Measurements from ENCODE around the gene BTBD2. TPM values are rescaled to one million over a fixed set of nuclear protein-coding genes. Genes with fewer than 3 reads are reported as not detected.

Gene BTBD2
- 50.1 and 56.1 TPM in 2 replicates for total RNA-seq

DNA sequence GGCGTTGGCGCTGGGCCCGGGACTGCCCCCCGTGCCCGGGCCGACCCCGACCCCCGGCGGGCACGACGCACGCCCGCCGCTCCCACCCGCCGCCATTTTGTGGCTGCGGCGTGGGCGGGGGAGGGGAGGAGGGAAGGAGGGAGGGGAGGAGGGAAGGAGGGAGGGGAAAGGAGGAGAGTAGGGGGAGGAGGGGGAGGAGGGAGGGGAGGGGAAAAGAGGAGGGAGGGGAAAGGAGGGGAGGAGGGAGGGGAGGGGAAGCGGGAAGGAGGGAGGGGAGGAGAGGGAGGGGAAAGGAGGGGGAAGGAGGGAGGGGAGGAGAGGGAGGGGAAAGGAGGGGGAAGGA lies at the start of gene BTBD2:
Gene BTBD2, minus strand, starts transcription at position 107 of the 343 bp plus-strand sequence. Its CDS starts 11 bp downstream, at position 96.
- intact Hi-C loops (cut with micrococcal nuclease), result loop anchor here (5.0 kb wide), 3 partner anchors 37 to 137 kb away; partner anchors contain the start of genes AP3D1 and MKNK2

DNA sequence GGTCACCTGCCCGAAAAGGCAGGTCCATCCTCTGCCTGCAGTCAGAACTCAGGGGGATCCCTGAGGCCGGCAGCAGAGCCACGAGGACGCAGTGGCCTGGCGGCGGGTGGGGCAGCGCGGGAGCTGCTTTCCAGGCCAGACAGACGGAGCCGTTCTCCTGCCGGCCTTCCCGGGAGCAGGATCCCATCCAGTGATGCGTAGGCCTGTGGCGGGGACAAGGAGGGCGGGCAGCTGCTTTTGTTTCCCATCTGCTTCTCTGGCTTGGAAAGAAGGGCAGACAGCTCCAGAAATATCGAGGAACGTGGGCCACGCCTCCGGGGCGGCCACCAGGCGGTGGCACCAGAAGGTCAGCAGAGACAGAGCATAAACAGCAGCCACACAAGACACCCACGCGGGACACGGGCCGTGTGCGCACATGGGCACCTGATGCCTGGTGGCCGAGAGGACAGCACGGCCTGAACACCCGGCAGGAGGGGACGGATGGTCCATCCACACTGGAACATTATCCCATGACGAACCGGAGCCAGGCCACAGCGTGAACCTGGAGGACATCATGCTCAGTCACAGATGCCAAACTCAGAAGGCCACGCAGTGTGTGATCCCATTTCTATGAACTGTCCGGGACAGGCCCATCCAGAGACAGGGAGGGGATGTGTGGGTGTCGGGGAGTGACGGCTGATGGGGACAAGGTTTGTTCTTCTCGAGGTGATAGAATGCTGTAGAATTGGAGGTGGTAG lies 49.4 kb upstream of the BTBD2 start:
- intact Hi-C loops (cut with micrococcal nuclease), result no loop called here

DNA sequence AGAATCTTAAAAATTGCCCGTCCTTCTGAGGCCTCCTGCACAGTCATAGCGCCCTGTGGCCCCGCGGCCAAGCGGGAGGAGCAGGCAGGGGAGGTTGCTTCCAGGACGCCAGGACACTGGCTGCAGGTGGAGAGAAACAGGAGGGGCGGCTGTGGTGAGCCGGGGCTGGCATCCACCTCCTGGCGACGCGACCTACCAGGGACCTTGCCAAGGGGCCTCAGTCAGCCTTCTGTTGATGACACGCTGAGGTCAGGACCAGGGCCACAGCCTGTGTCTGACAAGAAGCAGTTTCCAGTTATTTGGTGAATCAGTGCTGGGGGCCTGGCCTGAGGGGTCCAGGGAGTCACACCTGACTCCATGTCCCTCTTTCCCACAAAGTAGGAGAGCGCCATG lies 48.9 kb upstream of the BTBD2 start:
- intact Hi-C loops (cut with micrococcal nuclease), result no loop called here

DNA sequence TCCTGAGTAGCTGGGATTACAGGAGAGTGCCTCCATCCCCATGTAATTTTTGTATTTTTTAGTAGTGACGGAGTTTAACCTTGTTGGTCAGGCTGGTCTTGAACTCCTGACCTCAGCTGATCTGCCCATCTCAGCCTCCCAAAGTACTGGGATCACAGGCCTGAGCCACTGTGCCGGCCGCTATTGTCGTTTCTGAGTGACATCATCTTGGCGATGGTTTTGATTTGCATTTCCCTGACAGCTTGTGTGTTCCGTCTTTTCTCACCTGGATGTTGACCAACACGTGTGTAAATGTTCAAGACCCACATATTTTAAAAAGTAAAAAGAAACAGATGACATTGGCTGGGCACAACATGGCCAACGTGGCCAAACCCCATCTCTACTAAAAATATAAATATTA lies 48.3 kb upstream of the BTBD2 start:
- intact Hi-C loops (cut with micrococcal nuclease), result no loop called here

GRCh38 chr19:2062770-2063169 lies 47.3 kb upstream of the BTBD2 start:
- intact Hi-C loops (cut with micrococcal nuclease), result no loop called here

DNA sequence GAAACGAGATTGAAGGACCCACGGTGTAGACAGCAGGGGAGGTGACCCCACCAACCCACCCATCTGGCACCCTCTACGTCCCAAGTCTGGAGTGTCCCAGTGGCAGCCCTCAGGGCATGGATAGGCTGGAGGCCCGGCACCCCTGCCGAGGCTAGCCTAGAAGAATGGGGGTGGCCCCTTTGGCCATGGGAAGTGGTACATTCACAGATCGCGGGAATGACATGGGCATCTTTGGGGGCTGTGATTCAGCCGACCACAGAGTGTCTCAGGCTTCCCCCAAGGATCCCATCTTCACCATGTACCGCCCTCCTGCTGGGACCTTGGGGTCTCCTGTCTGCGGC lies 46.8 kb upstream of the BTBD2 start:
- intact Hi-C loops (cut with micrococcal nuclease), result no loop called here

GRCh38 chr19:2061495-2062388 lies 46.2 kb upstream of the BTBD2 start:
- intact Hi-C loops (cut with micrococcal nuclease), result loop anchor here (1.0 to 2.0 kb wide), 2 partner anchors 10 to 35 kb away; partner anchors contain the start of genes IZUMO4, MKNK2 and MOB3A

DNA sequence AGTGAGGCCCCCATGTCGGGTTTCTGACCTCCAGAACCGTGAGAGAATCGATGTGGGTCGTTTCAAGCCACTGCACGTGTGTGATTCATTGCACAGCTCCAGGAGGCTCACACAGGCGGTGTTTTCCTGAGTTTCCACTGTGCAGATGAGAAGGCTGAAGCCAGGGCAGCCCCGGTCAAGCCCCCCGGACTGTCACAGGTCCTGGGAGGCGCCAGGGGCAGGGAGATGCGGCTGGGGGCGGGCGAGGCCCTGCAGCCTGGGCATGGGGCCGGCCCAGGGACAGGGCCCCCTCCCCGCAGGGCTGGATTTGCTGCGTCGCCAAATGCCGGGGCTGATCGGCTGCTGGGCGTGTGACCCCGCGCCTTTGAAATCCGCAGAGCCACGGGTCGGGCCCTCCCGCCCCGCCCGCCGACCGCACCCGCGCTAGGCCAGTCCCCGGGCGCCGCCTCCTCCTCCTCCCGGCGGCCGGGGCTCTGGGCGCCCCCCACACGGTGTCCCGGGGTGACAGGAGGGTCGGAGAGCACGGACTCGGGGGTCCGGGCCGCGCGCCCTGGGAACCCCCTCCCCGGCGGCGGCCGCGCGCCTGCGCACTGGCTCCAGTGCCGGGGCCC lies 45.5 kb upstream of the BTBD2 start:
- intact Hi-C loops (cut with micrococcal nuclease), result loop anchor here (1.0 to 2.0 kb wide), 2 partner anchors 10 to 36 kb away; partner anchors contain the start of genes IZUMO4, MKNK2 and MOB3A

- intact Hi-C loops (cut with micrococcal nuclease), result loop anchor here (2.0 kb wide), 1 partner anchor 37 kb away; the partner anchor contains the start of genes IZUMO4 and MOB3A
Observed at GRCh38 chr19:2059422-2060201, 44.1 kb upstream of the BTBD2 start.

DNA sequence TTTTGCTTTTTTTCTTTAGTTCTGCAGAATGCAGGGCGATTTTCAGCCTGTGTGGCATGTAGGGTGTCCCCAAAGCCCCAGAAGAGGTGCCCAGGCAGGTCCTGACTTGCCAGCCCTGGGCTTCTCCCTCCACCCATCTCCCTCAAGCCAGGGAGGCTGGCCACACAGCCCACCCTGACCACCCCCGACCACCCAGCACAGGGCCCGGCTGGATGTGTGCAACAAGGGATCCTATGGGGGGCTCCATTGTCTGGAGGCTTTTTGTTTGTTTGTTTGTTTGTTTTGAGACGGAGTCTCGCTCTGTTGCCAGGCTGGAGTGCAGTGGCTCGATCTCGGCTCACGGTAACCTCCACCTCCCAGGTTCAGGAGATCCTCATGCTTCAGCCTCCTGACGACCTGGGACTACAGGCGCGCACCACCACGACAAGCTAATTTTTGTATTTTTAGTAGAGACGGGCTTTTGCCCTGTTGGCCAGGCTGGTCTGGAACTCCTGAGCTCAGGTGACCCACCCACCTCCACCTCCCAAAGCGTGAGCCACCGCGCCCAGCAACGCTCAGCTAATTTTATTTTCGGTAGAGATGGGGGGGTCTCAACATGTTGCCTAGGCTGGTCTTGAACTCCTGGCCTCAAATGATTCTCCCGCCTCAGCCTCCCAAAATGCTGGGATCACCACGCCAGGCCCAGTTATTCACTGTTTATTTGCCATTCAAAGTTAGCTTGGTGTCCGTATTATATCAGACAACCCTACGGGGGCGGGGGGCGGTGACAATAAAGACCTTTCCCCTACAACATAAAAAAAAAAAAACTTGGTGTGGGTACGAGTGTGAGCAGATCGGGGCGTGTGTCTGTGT lies 43.3 kb upstream of the BTBD2 start:
- intact Hi-C loops (cut with micrococcal nuclease), result no loop called here

- intact Hi-C loops (cut with micrococcal nuclease), result no loop called here
Observed at GRCh38 chr19:2057484-2058469, 42.3 kb upstream of the BTBD2 start.

DNA sequence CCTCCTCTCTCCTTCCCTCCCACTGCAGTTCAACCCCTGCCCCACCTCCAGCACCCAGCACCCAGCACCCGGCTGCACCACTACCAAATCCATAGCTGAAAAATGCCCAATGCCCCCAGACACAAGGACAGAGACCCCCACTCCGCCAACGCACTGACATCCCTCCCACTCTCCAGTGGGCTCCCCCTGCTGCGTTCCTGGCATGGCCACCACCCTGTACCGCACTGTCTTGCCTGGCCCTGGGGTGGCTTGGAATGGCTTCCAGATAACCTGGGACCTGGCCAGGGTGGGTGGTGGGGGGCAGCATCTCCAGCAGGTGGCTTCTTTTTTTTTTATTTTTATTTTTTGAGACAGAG lies 41.3 kb upstream of the BTBD2 start:
- intact Hi-C loops (cut with micrococcal nuclease), result no loop called here

DNA sequence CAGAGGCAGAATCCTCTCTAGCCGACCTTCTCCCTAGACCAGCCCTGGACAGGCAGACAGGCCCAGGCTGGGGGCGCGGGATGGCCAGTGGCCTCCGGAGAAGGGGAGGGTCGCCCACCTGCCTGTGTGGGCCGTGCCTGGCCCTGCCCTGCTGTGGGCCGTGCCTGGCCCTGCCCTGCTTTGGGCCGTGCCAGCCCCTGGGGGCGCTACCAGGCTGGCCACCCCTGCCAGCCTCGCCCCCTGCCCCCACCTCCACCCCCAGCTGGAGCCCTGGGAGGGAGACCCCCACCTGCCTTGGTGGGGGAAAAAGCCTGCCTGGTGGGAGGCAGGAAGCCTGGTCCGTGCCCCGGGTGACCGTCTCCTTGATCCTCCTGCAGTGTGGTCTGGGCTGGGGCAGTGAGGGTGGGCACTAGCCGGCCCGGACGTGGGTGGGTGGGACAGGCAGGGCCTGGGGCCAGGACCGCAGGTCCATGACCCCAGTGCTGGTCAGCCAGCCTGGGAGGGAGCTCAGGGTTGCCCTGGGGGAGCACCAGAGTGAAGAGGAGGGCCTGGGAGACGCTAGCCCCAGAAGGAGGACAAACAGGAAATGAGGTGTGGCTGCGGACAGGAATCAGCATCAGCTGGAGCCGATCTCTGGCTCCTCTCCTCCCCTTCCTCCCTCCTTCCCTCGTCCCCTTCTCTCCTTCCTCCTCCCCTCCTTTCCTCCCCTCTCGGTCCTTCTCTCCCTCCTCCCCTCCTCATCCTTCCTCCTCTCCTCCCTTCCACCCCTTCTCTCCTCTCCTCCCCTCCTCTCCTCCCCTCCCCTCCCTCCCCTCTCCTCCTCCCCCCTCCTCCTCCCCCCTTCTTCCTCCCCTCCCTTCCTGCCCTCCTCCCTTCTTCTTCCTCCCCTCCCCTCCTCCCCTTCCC lies 40.7 kb upstream of the BTBD2 start:
- intact Hi-C loops (cut with micrococcal nuclease), result no loop called here

DNA sequence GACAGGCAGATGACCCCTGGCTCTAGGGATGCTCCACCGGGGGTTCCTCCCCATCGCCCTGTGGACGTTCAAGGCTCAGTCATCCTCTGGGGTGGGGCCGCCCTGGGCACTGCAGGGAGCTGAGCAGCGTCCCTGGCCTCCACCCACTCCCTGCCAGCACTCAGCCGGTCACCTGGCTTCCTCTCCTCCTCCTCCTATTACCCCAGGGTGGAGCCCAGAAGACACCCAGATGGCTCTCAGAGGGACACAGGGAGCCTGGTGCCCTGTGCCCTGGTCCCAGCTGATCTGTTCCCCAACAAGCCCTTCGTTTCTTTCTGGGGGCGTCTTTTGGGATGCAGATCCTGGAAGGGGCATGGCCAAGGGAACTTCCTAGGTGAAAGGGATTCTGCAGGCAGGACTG lies 39.2 kb upstream of the BTBD2 start:
- intact Hi-C loops (cut with micrococcal nuclease), result loop anchor here (5.0 kb wide), 1 partner anchor 37 kb away; the partner anchor contains the start of gene BTBD2

DNA sequence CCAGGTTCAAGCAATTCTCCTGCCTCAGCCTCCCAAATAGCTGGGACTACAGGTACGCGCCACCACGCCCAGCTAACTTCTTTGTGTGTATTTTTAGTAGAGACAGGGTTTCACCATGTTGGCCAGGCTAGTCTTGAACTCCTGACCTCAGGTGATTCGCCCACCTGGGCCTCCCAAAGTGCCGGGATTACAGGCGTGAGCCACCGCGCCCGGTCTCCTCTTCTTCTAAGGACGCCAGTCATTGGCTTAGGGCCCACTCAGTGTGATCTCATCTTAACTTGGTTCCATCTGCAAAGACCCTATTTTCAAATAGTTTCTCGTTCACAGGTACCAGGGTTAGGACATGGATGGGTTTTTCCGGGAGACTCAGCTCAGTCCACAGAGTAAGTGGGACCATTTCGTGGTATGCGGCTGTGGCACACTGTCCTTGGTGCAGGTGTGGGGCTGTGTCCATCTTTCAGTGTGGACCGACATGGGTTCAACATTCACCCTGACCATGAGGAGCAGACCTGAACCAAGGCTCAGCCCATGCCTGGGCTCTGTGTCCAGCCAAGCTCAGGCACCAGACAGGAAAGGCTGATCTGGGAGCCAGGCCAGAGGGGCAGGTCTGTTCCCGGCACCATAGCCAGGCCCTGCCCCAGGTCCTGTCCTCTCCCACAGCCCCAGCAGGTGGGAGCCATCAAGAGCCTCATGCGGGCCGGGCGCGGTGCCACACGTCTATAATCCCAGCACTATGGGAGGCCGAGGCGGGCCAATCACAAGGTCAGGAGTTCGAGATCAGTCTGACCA lies 38.3 kb upstream of the BTBD2 start:
- intact Hi-C loops (cut with micrococcal nuclease), result loop anchor here (5.0 kb wide), 1 partner anchor 36 kb away; the partner anchor contains the start of gene BTBD2

DNA sequence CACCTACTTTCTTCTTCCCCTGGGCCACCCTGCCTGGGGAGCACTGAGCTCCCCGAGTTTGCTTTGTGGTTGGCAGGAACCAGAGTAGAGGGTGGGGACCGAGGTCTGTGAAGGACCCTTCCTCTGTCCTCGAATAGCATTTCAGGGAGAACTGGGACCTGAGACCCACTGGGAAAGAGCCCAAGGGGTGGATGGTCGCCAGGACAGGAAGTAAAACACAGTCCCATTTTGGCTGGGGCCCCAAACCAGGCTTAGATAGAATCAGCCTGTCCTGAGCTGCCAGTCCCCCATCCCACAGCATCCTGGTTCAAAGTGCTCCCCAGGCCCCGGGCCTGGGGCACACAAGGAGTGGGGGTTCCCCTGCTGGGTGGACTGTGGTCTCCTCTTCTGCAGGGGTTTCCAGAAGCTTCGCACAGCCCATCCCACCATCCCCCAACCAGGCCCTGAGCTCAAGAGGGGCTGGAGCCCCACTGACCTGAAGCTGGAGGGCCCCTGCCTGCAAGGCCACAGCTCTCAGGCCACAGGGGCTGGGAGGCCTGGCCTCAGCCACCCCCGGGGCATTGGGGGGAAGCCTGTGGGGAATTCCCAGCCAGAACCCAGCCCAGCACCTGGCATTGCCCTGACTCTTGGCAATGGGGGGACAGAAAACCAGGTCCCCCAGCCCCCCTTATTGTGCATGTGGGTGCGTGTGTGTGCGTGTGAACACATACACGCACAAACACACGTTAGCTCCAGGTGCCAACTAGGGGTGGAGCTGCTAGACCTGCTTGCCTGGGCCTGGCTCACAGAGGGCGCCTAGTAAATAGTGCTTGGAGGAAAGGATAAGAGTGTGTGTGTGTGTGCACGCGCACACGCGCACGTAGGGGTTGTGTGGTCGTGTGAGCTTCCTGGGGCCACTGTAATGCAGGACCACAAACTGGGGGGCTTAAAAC lies 36.5 kb upstream of the BTBD2 start:
- intact Hi-C loops (cut with micrococcal nuclease), result loop anchor here (1.0 to 5.0 kb wide), 5 partner anchors 9 to 45 kb away; partner anchors contain the start of genes BTBD2, IZUMO4 and MOB3A

All from T-helper 2 cell treated with Interferon-gamma antibody and Interleukin-4, amounts not matched to agents 100 ng/mL and 5 ng/mL, for 36 hours (primary cell).